LHCN-M2 (cell line): ENCODE data around the gene RBM4B. TPM values are rescaled to one million over a fixed set of nuclear protein-coding genes. Genes with fewer than 3 reads are reported as not detected.

Source experiments
- DNase-seq: peaks from one replicate; pipeline ENCODE4 v3.0.0-alpha.2; 2012; ENCODE audit warnings: low read depth
- total RNA-seq: library from RNA; depleted of rRNA; stranded (reverse); fragments of >200 nt; gene quantifications from 2 replicates; pipeline ENCODE4 v1.2.3, GENCODE V29; 2014

RBM4B gene
- total RNA-seq, 1 experiment from 2014 or later, result 33.2 TPM

DNA sequence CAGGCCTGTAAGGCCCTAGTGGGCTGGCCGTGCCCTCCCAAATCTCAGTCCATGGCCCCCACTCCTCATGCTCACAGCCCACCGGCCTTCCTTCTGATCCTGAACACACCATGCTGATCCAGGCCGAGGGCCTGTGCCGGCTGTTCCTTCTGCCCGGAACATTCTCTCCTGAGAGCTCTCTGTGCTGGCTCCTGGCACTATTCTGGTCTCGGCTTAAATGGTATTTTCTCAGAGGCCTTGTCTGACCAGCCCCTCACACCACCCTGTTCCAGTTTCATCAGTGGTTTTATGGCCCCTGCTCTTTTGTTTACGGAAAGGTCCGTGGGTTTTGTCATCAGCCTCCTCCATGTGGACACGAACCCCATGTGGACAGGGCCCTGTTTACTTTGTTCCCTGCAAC is 29.3 kb upstream of the RBM4B start:
- DNase-seq, result no peak

- no peak for DNase-seq
Measured at GRCh38 chr11:66705587-66706335, 28.1 kb upstream of the RBM4B start.

DNA sequence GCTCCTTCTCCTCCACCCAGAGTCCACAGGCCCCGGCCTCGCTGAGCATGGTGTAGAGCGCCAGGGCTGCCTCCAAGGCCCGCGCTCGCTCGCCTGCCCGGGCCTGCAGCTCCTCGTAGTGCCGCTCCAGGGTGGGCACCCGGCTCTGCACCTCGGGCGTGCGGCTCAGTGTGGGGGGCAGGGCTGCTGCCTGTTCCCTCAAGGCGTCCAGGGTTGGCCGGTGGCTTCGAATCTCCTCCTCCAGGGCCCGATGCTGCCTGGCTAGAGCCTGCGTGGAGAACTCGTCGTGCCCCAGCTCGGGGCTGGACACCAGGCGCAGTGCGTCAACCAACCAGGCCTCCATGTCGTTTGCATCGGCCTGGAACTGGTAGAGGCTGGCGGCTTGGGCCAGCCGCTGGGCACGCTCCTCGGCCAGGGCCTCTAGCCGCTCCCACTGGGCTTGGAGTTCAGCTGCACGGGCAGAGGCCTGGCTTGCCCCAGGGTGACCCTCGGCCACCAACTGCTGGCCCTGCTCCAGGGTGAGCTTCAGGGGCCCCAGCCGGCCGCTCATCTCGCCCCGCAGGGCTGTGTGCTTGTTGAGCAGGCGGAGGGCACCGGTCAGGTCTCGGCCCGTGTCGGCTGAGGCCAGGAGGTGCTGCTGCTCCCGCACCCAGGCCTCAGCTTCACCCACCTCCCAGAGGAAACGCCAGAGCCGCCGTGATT is 27.1 kb upstream of the RBM4B start:
- DNase-seq, result no peak

DNA sequence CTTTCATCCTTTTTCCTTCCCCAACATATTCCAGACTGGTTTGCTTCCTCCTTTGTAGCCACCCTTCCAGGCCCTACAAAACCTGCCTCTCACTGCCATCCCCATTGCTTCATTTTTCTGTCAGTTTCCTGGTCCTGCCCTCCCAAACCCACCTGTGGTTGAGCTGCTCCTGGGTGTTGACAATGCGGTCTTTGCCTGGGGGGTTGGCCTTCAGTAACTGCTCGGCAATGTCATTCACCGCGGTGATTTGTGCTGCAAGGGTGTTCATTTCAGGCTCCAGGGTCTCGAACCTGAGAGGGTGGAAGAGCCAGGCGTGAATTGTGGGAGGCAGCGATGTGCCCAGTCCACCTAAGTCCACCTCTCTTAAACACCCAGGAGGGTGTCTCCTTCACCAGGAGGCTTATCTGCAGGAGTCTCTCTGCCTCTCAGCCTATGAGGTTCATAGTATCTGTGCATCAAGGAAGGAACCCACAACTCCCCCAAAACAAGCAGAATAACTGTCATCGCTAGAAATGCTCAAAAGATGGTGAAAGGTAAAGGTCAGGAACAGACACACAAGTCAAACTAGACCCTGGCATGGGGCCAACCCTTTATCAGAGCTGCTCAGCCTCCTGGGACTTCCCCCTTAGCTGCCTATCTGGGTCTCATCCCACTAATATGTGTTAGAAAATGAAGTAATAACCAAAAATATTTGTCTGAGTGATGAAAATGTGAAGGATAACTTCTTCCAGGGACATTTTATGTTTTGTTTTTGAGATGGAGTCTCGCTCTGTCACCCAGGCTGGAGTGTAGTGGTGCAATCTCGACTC is 23.9 kb upstream of the RBM4B start:
- no peak for DNase-seq

- DNase-seq, result no peak
Measured at GRCh38 chr11:66700742-66701141, 23.1 kb upstream of the RBM4B start.

DNA sequence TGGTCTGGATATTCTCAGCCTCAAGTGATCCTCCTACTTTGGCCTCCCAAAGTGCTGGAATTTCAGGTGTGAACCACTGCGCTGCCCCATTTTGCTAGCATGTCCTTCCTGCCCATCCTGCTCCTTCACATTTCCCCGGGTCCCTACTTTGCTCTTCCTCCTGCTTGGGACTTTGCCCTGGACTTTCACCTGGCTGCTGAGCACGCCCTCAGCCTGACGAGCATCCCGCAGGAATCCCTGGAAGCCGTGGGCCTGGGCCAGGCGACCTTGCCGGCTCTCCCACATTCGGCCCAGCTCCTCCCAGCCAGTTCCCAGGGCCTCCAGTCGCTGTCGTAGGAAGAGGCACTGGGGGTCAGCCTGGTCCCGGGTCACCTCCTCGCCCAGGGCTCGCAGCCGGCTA is 22.6 kb upstream of the RBM4B start:
- no peak for DNase-seq

GRCh38 chr11:66698491-66698890 is 20.8 kb upstream of the RBM4B start:
- no peak for DNase-seq

DNA sequence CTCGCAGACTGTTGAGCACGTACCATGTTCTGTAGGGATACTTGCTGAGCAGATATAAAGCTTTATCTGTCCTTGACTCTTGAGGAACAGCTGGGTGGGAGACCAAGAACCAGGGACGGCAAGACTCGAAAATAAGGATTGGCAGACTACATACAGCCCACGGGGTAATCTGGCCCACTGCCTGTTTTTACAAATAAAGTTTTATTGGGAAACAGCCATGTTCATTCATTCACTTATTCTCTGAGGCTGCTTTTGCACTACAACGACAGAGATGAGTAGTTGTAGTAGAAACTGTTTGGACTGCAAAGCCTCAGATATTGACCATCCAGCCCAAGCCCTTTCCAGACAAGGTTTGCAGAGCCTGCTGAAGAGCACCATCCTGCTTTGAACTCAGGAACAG is 20.3 kb upstream of the RBM4B start:
- no peak for DNase-seq

DNA sequence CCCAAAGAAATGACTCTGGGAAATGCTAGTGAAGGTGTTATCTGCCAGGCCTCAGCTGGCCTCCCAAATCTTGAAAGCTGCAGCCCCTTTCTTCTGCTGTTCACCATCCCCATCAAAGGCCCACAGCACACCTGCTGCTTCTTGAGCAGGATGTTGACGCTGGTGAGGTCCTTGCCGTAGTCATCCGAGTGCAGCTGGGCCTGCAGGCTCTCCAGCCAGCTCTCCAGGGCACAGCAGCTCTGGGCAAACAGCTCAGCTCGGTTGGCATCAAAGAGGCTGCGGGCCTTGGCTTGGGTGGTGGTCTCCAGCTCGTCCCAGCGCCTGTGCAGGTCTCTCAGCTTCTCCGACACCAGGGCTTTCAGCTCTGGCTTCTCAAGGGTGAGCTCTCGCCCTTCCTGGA is 18.5 kb upstream of the RBM4B start:
- DNase-seq, result no peak

DNA sequence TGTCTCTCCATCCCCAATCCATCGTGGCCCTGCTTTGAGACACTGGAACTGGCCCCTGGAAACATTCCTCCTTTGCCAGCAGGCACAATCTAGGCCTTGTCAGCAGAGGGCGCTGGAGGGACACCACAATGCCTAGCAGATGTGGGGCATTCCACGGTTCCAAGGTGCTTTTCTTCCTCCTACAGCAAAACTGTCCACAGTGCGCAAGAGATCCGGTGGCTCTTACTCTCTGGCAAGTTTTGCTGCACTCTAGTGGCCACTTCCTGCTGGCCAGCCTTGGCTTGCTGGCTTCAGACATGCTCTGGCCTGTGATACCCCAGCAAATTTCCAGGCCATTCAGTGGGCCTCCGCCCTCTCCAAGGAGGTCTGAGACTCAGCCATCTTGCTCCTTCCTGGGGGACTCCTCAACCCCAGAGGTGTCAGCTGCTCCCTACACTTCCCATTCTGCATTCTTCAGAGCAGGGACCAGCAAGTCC is 17.1 kb upstream of the RBM4B start:
- peak; percentile 96 for DNase-seq

GRCh38 chr11:66694056-66694410 is 16.3 kb upstream of the RBM4B start:
- DNase-seq, result no peak

DNA sequence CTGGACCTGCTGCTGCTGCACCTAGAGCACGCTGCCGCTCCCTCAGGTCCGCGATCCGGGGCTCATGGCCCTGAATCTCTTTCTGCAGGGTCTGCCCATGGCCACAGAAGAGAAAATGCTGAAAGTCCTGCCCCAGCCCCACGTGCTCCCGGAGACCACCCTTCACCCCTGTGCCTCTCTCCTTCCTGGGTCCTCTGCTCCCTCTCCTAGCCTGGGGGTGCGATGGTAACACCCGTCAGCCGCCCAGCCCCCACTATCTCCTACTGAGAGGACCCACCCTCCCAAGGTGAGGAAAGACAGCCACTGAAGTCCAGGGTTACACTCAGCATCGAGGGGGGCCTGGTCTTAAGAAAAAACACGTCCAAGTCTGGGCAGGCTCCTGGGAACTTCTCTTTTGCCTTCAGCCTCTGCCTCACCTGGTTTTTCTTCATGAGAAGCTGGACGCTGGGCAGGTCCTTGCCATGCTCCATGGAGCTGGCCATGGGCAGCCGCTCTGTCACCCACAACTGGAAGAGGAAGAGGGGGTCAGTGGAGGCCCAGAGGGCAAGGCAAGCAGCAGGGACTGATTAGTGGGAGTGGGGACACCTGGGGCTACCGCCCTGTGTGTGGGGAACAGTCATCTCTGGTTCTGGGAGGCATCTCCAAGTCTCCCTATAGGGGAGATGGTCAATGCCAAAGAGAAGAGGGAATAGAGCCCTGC is 15.8 kb upstream of the RBM4B start:
- no peak for DNase-seq

GRCh38 chr11:66692871-66693331 is 15.2 kb upstream of the RBM4B start:
- DNase-seq, result no peak

DNA sequence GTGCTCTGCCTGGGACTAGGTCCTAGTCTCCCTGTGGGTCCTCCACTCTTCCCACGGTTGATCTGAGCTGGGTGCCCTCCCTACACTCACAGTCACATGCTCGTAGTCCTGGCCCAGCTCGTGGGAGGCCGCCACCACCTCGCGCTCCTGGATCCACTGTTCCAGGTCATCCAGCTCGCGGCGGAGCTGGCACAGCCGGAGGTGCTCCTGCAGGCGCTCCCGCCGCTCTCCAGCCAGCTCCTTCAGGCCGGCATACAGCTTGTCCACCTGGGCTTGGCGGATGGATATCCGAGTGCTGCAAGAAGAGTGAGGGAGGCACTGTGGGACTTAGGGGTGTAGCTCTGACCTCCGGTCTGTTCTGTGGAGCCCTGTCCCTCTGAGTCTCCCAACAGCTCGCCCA is 14.8 kb upstream of the RBM4B start:
- no peak for DNase-seq

- no peak for DNase-seq
Measured at GRCh38 chr11:66691311-66691980, 13.8 kb upstream of the RBM4B start.

DNA sequence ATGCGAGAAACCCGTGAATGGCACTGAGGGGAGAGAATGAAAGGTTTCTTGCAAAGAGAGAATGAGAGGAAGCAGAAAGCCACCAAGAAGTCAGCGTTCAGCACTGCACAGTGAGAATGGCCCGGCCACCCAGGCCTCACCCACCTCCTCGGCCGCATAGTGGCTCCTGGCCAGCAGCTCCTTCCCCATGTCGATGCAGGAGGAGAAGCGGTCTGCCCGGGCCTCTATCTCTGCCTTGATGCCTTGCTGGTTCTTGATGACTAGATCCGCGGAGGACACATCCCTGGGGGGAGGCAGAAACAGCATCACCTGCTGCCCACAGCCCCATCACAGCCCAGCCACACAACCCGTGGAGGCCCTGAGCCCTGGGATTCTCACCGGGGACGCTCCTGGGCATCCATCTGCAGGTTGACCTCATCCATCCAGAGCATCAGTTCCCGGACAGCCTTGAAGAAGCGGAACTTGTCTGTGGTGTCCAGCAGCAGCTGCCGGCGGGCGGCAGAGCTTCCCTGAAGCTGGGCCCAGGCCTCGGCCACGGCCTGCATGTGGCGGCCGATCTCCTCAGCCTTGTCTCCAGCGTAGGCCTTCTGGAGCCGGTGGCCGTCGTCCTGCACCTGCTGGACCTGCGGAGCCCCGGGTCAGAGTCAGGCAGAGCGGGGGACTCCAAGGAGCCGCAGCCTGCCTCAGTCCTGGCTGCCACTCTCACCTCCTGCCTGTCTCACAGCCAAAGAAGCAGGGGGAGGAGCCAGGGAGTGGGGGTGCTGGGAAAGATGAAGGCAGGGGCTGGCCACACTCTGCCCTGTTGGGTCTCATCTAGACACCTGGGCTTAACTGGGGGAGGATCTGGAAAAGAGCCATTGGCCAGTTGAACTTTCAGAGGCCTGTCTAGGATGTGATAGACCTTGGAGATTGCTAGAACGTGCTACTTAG is 12.2 kb upstream of the RBM4B start:
- DNase-seq, result no peak

DNA sequence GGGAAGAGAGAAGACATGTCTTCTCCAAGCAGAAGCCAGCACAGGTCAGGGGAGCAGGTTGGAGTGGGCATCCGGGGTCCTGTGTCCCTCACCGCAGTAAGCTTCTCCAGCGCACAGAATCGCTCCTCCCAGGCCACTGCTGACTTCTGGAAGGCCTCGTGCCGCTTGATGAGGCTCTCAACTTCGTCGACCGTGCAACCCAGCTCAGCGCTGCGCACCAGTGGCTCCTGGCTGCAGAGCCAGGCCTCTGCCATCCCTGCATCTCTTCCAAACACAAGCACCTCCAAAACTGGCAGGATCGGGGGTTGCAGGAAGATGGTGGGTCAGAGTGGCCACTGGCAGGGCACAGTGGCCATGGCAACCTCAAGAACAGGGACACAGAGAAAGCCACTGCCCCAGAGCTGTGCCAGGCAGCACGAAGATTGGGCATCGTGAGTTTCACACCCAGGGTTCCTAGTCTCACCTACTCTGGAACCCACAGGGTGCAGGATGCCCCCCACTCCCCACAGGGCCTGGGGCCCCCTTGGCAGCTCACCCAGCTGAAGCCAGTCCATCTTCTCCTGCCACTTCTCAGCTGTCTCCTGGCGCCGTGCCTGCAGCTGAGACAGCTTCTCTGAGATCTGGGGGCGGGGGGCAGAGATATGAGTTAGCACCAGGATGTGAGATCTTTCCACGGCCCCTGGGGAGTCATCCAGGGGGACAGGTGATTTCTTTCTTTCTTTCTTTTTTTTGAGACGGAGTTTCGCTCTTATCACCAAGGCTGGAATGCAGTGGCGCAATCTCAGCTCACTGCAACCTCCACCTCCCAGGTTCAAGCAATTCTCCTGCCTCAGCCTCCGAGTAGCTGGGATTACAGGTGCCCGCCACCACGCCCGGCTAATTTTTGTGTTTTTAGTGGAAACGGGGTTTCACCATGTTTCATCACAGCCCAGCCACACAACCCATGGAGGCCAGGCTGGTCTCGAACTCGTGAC is 11.2 kb upstream of the RBM4B start:
- no peak for DNase-seq

DNA sequence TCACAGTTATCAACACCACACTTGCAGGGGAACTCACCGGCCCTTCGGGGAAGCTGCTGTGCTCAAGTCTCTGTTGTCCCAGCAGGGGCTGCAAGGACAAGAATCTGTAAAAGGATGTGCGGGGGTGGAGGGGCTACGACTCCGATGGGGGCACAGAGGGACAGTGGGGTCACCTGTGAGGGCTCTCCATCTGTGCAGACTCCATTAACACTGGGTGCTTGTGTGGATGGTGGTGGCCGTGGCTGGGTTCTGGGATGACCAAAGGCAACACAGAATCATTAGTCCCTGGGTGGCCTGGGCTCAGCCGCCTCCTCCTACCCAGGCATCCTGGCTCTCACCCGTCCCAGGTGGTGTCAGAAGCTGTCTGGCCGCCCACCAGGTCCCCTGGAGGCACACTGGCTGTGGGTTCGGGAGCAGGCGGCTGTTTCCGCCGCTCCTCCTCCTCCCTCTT is 10.2 kb upstream of the RBM4B start:
- DNase-seq, result no peak
